Memory B cell (primary cell): ENCODE results near the gene KRTAP9-1.
"Not testable (repeated sequence)": the region's sequence is repeated elsewhere in the genome, so short reads cannot be mapped to it uniquely, and the experiment has no call there.

Experiments
- ATAC-seq: fragments of 150-1000 bp; cut with Tn5 transposase; 2 replicates; pipeline ENCODE4 v1.10.0; 2021; ENCODE audit warnings: low read depth, mild to moderate bottlenecking, moderate library complexity
- DNase-seq, 2 donors: peaks; one replicate each; pipeline ENCODE4 v3.0.0; 2022; ENCODE audit warnings: low spot score in 2 of 2
- H3K27ac Mint-ChIP-seq: one replicate; pipeline ENCODE4 v1.8.0; 2022; ENCODE audit warnings: mild to moderate bottlenecking, moderate library complexity, mixed read lengths
- H3K27me3 Mint-ChIP-seq: one replicate; pipeline ENCODE4 v1.8.0; 2022; ENCODE audit warnings: mixed read lengths
- H3K36me3 Mint-ChIP-seq: one replicate; pipeline ENCODE4 v1.8.0; 2022; ENCODE audit warnings: mild to moderate bottlenecking, mixed read lengths
- H3K4me1 Mint-ChIP-seq: one replicate; pipeline ENCODE4 v1.8.0; 2022; ENCODE audit warnings: mixed read lengths
- H3K4me3 Mint-ChIP-seq: one replicate; pipeline ENCODE4 v1.8.0; 2022; ENCODE audit warnings: mild to moderate bottlenecking, moderate library complexity, mixed read lengths
- H3K9me3 Mint-ChIP-seq: one replicate; pipeline ENCODE4 v1.8.0; 2022; ENCODE audit warnings: mixed read lengths

The KRTAP9-1 gene, protein sequence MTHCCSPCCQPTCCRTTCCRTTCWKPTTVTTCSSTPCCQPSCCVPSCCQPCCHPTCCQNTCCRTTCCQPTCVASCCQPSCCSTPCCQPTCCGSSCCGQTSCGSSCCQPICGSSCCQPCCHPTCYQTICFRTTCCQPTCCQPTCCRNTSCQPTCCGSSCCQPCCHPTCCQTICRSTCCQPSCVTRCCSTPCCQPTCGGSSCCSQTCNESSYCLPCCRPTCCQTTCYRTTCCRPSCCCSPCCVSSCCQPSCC

DNA sequence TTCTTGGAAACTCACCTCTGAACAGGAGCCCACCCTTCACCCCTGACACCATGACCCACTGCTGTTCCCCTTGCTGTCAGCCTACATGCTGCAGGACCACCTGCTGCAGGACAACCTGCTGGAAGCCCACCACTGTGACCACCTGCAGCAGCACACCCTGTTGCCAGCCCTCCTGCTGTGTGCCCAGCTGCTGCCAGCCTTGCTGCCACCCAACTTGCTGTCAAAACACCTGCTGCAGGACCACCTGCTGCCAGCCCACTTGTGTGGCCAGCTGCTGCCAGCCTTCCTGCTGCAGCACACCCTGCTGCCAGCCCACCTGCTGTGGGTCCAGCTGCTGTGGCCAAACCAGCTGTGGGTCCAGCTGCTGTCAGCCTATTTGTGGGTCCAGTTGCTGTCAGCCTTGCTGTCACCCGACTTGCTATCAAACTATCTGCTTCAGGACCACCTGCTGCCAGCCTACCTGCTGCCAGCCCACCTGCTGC lies at the start of gene KRTAP9-1:
TSS of gene KRTAP9-1 (plus strand) at position 51 of the 482 bp plus-strand sequence. CDS start at position 51, 0 bp downstream.
- H3K36me3 Mint-ChIP-seq, DNase-seq, H3K4me1 Mint-ChIP-seq, H3K9me3 Mint-ChIP-seq, H3K4me3 Mint-ChIP-seq, H3K27ac Mint-ChIP-seq, ATAC-seq: not testable (repeated sequence)
- peaks cover 33% of the 10 kb centered on the region for H3K27me3 Mint-ChIP-seq

DNA sequence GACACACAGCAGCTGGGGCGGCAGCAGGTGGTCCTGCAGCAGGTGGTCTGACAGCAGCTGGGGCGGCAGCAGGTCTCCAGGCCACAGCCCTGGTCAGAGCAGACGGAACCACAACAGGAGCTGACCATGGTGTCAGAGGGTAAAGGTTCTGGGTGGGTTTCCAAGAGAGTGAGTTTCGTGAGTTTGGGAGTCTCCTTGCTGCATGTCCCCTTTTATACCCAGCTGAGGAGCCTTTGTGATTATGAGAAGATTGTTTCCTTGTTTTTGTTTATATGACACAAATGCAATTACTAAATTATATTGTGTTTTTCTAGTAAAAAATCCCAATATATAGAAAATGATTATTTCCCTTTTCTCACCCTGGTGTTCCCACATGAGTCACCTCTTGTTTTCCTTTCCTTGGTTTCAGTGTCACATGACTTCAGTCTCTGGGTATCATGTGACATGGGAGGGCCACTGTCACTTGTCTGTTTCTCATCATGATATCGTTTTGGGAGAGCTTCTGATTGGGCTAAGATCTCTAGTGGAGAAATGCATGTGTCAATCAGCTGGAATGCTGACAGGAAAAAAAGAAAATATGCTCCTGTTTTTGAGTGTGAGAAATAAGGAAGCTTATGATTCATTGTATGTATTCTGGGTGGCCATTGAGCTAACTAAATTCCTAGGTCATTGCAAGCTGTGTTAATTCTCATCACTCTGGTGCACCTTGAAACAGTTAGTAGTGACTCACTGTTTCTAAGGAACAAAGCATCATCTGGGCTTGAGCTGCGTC lies 49.1 kb upstream of the KRTAP9-1 start, which contains the start of gene KRTAP4-6:
TSS of gene KRTAP4-6 (minus strand) at position 185 of the 772 bp plus-strand sequence. CDS start at position 128, 57 bp downstream.
- Mint-ChIP-seq H3K4me1 (no peaks in the 10 kb centered on the region), H3K36me3 (peaks cover 17% of the 10 kb centered on the region), H3K4me3 (no peak within 1 kb of the TSS), H3K27me3 (peaks cover 13% of the 10 kb centered on the region), H3K9me3 (peaks cover 27% of the 10 kb centered on the region), H3K27ac (no peak within 1 kb of the TSS)
- DNase-seq (no peak), ATAC-seq (no peak)

DNA sequence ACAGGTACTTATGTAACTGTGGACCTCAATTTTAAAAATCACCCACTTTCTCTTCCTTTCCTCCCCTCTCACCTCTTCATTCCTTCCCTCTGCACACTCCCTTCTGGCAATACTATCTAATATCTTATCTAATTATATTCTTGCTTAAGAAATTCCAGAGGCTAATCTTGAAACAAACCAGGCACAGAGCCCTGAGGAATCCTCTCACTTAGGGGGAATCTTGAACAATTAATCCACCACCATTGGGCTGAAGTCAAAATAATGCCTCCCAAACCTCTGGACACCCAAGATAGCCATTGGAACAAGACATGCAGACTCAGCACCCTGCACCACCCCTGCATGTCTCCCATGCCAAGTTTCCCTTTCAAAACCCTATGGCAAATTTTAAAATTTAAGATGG lies 48.3 kb upstream of the KRTAP9-1 start:
- Mint-ChIP-seq H3K27ac (no peak overlapping the region), H3K27me3 (peaks cover 15% of the 10 kb centered on the region), H3K9me3 (peaks cover 27% of the 10 kb centered on the region), H3K4me3 (no peak overlapping the region), H3K4me1 (no peaks in the 10 kb centered on the region), H3K36me3 (peaks cover 17% of the 10 kb centered on the region)
- DNase-seq (no peak), ATAC-seq (no peak)

DNA sequence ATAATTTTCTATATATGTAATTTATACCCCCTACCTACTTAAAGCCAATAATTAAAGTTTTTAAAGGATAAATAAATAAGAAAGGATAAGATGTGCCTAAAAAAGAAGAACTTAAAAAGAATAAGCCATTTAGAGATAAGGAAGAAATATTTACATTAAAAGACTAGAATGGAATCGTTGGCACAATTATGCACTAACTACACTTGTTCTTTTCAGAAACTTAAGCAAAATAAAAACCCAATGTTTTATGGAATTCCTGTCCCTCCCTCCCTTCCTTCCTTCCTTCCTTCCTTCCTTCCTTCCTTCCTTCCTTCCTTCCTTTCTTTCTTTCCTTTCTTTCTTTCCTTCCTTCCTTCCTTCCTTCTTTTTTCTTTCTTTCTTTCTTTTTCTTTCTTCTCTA lies 44.8 kb upstream of the KRTAP9-1 start:
- Mint-ChIP-seq H3K27me3 (peaks cover 13% of the 10 kb centered on the region), H3K9me3 (peaks cover 15% of the 10 kb centered on the region), H3K4me3 (no peak overlapping the region), H3K36me3 (peaks cover 10% of the 10 kb centered on the region), H3K4me1 (peaks cover 3% of the 10 kb centered on the region), H3K27ac (no peak overlapping the region)
- ATAC-seq = no peak
- DNase-seq = no peak

DNA sequence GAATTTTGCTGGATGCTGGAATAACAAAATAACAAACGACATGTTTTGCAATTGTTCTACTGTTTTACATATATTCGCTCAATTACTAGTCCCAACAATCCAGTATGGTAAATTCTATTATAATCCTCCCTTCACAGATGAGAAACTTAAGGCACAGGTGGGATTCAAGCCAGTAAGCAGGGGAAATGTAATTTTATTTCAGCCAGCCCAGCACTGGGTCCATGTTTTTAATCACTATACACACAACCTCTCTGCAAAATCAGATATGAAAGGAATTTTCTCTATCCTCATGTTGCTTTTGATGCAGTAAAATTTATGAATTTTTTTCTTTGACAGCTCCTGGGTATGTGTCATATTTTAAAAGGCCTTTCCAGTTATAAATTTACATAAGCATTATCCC lies 44.4 kb upstream of the KRTAP9-1 start:
- ATAC-seq = no peak
- Mint-ChIP-seq H3K9me3 (peaks cover 15% of the 10 kb centered on the region), H3K4me1 (peaks cover 3% of the 10 kb centered on the region)

DNA sequence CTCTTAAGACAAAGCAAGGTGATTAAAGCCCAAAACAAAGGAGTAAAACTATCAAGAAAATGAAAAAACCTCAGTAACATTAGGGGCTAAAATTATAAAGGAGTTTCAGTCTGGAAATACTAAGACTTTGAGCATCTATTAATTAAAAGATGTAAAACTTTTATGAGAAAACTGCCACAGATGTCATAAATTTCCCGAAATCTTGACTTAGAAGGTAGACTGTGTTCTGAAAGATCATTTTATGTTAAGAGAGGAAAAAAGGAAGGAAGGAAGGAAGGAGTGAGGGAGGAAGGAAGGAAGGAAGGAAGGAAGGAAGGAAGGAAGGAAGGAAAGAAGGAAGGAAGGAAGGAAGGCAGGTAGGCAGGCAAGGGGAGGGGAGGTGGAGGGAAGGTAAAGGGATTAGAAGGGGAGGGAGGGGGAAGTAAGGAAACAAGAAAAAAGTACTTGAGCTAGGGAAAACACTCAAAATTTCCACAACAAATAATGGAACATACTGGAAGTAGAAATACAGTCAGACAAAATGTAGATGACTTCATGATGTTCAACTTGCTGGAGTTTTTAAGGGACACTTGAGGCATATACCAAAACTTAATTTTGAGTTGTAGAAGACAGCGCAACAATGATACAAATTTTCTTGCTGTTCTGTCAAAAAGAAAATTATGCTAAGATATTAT lies 42.0 kb upstream of the KRTAP9-1 start:
- Mint-ChIP-seq H3K27me3 (peaks cover 9% of the 10 kb centered on the region), H3K4me1 (peaks cover 3% of the 10 kb centered on the region), H3K36me3 (peaks cover 7% of the 10 kb centered on the region), H3K27ac (no peak overlapping the region), H3K9me3 (peaks cover 11% of the 10 kb centered on the region), H3K4me3 (no peak overlapping the region)
- DNase-seq (no peak), ATAC-seq (no peak)

More for the DNA sequence above, 44.4 kb upstream of the KRTAP9-1 start:
- DNase-seq = no peak
- no peak overlapping the region for H3K4me3 Mint-ChIP-seq
- peaks cover 10% of the 10 kb centered on the region for H3K36me3 Mint-ChIP-seq
- peaks cover 13% of the 10 kb centered on the region for H3K27me3 Mint-ChIP-seq
- no peak overlapping the region for H3K27ac Mint-ChIP-seq

DNA sequence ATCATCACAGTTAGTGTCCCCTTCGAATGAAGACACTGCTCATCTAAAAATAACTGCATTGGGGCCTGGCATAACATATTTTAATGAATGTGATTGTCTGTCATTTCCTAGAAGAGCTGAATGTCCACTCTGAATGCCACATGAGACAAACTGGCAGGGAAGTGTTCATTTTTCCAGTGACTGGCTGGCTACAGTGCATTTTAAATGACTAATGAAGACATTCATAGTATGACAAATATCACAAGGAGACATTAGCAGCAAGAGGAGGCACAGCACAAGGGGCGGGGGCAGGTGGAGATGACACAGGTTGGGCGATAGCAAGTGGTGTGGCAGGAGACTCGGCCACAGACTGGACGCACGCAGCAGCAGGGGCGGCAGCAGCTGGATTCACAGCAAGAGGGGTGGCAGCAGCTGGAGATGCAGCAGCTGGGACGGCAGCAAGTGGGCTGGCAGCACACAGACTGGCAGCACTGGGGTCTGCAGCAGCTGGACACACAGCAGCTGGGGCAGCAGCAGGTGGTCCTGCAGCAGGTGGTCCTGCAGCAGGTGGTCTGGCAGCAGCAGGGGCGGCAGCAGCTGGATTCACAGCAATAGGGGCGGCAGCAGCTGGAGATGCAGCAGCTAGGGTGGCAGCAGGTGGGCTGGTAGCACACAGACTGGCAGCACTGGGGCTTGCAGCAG lies 40.6 kb upstream of the KRTAP9-1 start:
- not testable (repeated sequence) for H3K4me1 Mint-ChIP-seq, DNase-seq, H3K36me3 Mint-ChIP-seq, H3K27me3 Mint-ChIP-seq, H3K27ac Mint-ChIP-seq, H3K9me3 Mint-ChIP-seq, ATAC-seq, H3K4me3 Mint-ChIP-seq

DNA sequence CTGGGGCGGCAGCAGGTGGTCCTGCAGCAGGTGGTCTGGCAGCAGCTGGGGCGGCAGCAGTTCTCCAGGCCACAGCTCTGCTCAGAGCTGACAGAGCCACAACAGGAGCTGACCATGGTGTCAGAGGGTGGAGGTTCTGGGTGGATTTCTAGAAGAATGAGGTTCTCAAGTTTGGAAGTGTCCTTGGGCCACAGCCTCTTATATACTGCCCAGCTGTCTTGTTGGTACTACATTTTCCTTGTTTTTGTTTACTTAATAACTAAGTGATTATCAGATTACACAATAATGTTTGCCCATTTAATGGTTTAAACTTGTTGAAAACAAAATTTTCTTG lies 40.1 kb upstream of the KRTAP9-1 start, which contains the start of gene KRTAP4-5:
TSS of gene KRTAP4-5 (minus strand) at position 174 of the 334 bp plus-strand sequence. CDS start at position 116, 58 bp downstream.
- DNase-seq (no peak), ATAC-seq (no peak)
- Mint-ChIP-seq H3K9me3 (peaks cover 4% of the 10 kb centered on the region), H3K27me3 (peaks cover 9% of the 10 kb centered on the region), H3K4me3 (no peak within 1 kb of the TSS), H3K36me3 (no peaks in the 10 kb centered on the region), H3K27ac (no peak within 1 kb of the TSS), H3K4me1 (peaks cover 3% of the 10 kb centered on the region)

DNA sequence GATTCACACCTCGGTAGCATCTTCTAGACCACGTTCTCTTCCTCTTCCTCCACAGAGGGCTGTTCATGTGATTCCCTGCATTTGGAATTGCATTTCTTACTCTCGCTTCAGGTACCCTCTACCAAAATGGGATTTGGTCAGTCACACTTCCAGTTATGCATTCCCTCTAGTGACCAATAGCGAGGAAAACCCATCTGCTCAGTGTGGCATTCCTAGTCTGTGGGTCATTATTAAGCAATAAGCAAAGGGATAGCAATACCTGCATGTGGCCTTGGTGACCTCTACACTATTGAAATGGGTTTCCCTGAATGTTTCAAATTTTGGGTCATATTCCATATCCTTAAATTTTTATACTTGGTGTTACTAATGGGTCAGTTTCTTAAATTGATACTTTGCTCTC lies 39.7 kb upstream of the KRTAP9-1 start:
- peaks cover 9% of the 10 kb centered on the region for H3K27me3 Mint-ChIP-seq
- peaks cover 3% of the 10 kb centered on the region for H3K9me3 Mint-ChIP-seq
- DNase-seq (no peak), ATAC-seq (no peak)
- H3K4me1 Mint-ChIP-seq = peaks cover 3% of the 10 kb centered on the region
- H3K36me3 Mint-ChIP-seq = no peaks in the 10 kb centered on the region
- H3K4me3 Mint-ChIP-seq = no peak overlapping the region
- H3K27ac Mint-ChIP-seq = no peak overlapping the region

DNA sequence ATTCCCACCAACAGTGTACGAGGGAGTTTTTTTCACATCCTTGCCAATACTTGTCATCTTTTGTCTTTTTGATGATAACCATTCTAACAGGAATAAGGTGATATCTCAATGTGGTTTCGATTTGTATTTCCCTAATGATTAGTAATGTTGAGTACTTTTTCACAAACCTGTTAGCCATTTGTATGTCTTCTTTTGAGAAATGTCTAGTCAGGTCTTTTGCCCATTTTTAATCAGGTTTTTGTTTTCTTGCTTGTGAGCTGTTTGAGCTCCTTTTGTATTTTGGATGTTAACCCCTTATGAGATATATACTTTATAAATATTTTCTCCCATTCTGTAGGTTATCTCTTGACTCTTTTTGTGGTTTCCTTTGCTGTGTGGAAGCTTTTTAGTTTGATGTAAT lies 38.2 kb upstream of the KRTAP9-1 start:
- no peak for ATAC-seq
- H3K27me3 Mint-ChIP-seq = peaks cover 8% of the 10 kb centered on the region
- DNase-seq = no peak
- H3K4me1 Mint-ChIP-seq = peaks cover 3% of the 10 kb centered on the region
- no peaks in the 10 kb centered on the region for H3K36me3 Mint-ChIP-seq
- peaks cover 2% of the 10 kb centered on the region for H3K9me3 Mint-ChIP-seq
- H3K4me3 Mint-ChIP-seq = no peak overlapping the region
- H3K27ac Mint-ChIP-seq = no peak overlapping the region

DNA sequence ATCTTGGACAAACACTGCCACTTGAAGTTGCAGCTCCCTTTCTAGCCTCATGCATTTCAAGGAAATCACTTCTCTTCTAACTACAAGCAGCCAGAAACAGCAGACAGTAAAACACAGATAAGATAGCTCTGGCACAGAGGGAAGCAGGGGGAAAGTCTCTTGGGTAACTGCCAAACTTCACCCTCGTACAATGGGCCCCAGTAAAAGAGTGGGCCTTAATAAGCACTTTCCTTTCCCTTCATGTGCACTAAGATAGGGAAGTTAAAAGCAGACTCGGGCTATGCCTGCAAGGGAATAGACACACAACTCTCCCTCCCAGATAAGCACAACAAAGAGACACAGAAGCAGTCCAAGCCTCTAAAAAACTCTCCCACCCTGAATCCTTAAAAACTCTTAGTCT lies 35.8 kb upstream of the KRTAP9-1 start:
- Mint-ChIP-seq H3K27me3 (peaks cover 14% of the 10 kb centered on the region), H3K27ac (no peak overlapping the region), H3K36me3 (no peaks in the 10 kb centered on the region), H3K4me1 (peaks cover 3% of the 10 kb centered on the region), H3K4me3 (no peak overlapping the region), H3K9me3 (no peaks in the 10 kb centered on the region)
- ATAC-seq (no peak), DNase-seq (no peak)

DNA sequence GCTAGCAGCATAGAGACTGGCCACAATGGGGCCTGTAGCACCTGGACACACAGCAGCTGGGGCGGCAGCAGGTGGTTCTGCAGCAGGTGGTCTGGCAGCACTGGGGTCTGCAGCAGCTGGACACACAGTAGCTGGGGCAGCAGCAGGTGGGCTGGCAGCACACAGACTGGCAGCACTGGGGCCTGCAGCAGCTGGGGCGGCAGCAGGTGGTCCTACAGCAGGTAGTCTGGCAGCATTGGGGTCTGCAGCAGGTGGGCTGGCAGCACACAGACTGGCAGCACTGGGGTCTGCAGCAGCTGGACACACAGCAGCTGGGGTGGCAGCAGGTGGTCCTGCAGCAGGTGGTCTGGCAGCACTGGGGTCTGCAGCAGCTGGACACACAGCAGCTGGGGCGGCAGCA lies 29.5 kb upstream of the KRTAP9-1 start:
- H3K4me3 Mint-ChIP-seq, DNase-seq, H3K9me3 Mint-ChIP-seq, H3K27ac Mint-ChIP-seq, H3K36me3 Mint-ChIP-seq, ATAC-seq, H3K4me1 Mint-ChIP-seq: not testable (repeated sequence)
- peaks cover 16% of the 10 kb centered on the region for H3K27me3 Mint-ChIP-seq

DNA sequence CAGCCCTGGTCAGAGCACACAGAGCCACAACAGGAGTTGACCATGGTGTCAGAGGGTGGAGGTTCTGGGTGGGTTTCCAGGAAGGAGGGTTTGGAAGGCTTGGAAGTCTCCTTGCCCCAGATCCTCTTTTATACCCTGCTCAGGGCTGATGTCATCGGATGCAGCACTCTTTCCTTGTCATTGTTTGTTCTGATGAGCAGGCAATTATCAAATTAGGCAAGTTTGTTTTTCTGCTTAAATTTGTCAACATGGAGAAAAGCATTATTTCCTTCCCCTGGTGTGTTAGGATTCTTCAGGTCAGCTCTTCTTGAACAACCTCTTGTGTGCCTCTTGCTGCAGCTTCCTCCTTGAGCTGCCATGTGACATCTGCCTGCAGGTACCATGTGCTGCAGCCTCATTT lies 29.0 kb upstream of the KRTAP9-1 start, which contains the start of gene KRTAP4-4:
TSS of gene KRTAP4-4 (minus strand) at position 101 of the 400 bp plus-strand sequence. CDS start at position 44, 57 bp downstream.
- Mint-ChIP-seq H3K4me1 (no peaks in the 10 kb centered on the region), H3K27ac (no peak within 1 kb of the TSS), H3K4me3 (no peak within 1 kb of the TSS), H3K36me3 (no peaks in the 10 kb centered on the region), H3K27me3 (peaks cover 16% of the 10 kb centered on the region), H3K9me3 (no peaks in the 10 kb centered on the region)
- ATAC-seq (no peak), DNase-seq (no peak)
